Measurements from ENCODE around the gene SULT1E1. TPM values are rescaled to one million over a fixed set of nuclear protein-coding genes. Genes with fewer than 3 reads are reported as not detected.
A peak's percentile ranks its signal among the peaks of the same experiment; 100 is the strongest.

Gene SULT1E1
- total and polyA plus RNA-seq, 10 of the 15 experiments (the other 5 are each of a cell fraction or from before 2014, with no cell fraction given) = not detected

- no peak for ATAC-seq
- no peak overlapping the region for H3K4me3 ChIP-seq
- H3K9me3 ChIP-seq (replicated peaks; ENCODE audit: control insufficient read depth, insufficient read depth, low read length) = no peaks in the 10 kb centered on the region; the same call in 2 of the 3 replicates
- peaks cover 19% of the 10 kb centered on the region for H3K4me1 ChIP-seq (ENCODE audit: control insufficient read depth, insufficient read depth, low read length)
- H4K20me1 ChIP-seq (ENCODE audit: control insufficient read depth, insufficient read depth) = no peaks in the 10 kb centered on the region
- SMC1A ChIA-PET (ENCODE audit: uncharacterized antibody, unreplicated experiment) = interaction anchor here (1.1 to 4.6 kb wide), 5 partner anchors 10 to 109 kb away, joined by 3 to 21 read pairs (median 3); no protein-coding TSS in a partner anchor
- RAD21 ChIA-PET (ENCODE audit: unreplicated experiment) = interaction anchor here (1.3 kb wide), 1 partner anchor 55 kb away, joined by 3 read pairs; no protein-coding TSS in a partner anchor
- DNase-seq (ENCODE audit: low read depth, low spot score) = no peak
- H3K9ac ChIP-seq (ENCODE audit: control insufficient read depth, insufficient read depth, low read length) = no peak overlapping the region
- no peaks in the 10 kb centered on the region for H3K36me3 ChIP-seq (ENCODE audit: control insufficient read depth in 2 of 2, insufficient read depth in 2 of 2, low read length in 1 of 2)
- no peaks in the 10 kb centered on the region for H3K27me3 ChIP-seq (replicated peaks in 1 of 2; ENCODE audit: control insufficient read depth in 2 of 2, insufficient read depth in 2 of 2, low read length in 1 of 2)
- no peak overlapping the region for H3K27ac ChIP-seq (ENCODE audit: control insufficient read depth, insufficient read depth)
- intact Hi-C loops (cut with micrococcal nuclease; ENCODE audit: unreplicated experiment) (no loop called here), in situ Hi-C loops (cut with MboI) (loop anchor here (25.0 kb wide), 1 partner anchor 1196 kb away; no protein-coding TSS in a partner anchor)
- no peaks in the 10 kb centered on the region for H3K79me2 ChIP-seq (ENCODE audit: control insufficient read depth, insufficient read depth, low read length)
- no TSS peak for BruUV-seq (replicated peaks)
- peak; percentile 7 for FAIRE-seq
- 100% methylated on average over 1 of the region's 1 CpG for WGBS (ENCODE audit: insufficient coverage, insufficient replicate concordance, low lambda C conversion rate, missing lambda C conversion rate)
- no peak overlapping the region for H3K4me2 ChIP-seq (ENCODE audit: control insufficient read depth, insufficient read depth)
- POLR2A ChIA-PET = interaction anchor here (1.9 kb wide), 1 partner anchor 11 kb away, joined by 7 read pairs; no protein-coding TSS in a partner anchor
- CTCF ChIA-PET = interaction anchor here (0.8 to 3.3 kb wide), 4 partner anchors 9 to 48 kb away, joined by 3 to 15 read pairs (median 6); no protein-coding TSS in a partner anchor
- H2AFZ ChIP-seq (ENCODE audit: control insufficient read depth, low read depth, low read length) = no peak overlapping the region
- TF ChIP-seq RAD51 (IDR thresholded peaks at IDR 0.05) (no peak), ZNF592 (IDR thresholded peaks at IDR 0.05) (no peak), POLR2AphosphoS2 (IDR thresholded peaks at IDR 0.05; ENCODE audit: low read depth, low read length) (no peak), BMI1 (IDR thresholded peaks at IDR 0.05; ENCODE audit: borderline replicate concordance) (no peak), E2F8 (IDR thresholded peaks at IDR 0.05; ENCODE audit: low read depth, partially characterized antibody) (no peak), ZBTB11 (CRISPR knock-in tag; IDR thresholded peaks at IDR 0.05) (no peak), NR2C2 (IDR thresholded peaks at IDR 0.05; ENCODE audit: borderline replicate concordance, control insufficient read depth, insufficient read length, low read depth) (no peak), CHD2 (IDR thresholded peaks at IDR 0.05; ENCODE audit: borderline replicate concordance, low read depth, low read length) (no peak), ZNF217 (IDR thresholded peaks at IDR 0.05) (no peak)
Observed at GRCh38 chr4:69833251-69833650, 26.7 kb downstream of the SULT1E1 start.

Data from GM12878 (cell line).